MCF 10A (cell line): ENCODE measurements around the gene CORO2B. TPM values are rescaled to one million over a fixed set of nuclear protein-coding genes. Genes with fewer than 3 reads are reported as not detected.

Experiments used
- BruUV-seq: library from RNA; stranded (reverse); fragments of 400-500 nt; replicated peaks from 2 replicates; lab custom pipeline; 2021; lab: Mats Ljungman, UMichigan
- CTCF ChIA-PET: fragments of 300-600 bp; sonication (Branson Sonifier 250); formaldehyde crosslinking; extraction: SDS; loops from one replicate; lab custom pipeline; 2021; ENCODE audit warnings: antibody characterized with exemption, inconsistent platforms; lab: Yijun Ruan, JAX
- POLR2A ChIA-PET: fragments of 300-600, 350-650 bp; sonication (Branson Sonifier 250); formaldehyde crosslinking; extraction: SDS; loops from one replicate; lab custom pipeline; 2020; ENCODE audit warnings: antibody characterized with exemption, inconsistent platforms; lab: Yijun Ruan, JAX
- DNase-seq: peaks from one replicate; pipeline ENCODE4 v3.0.0-alpha.2; 2018; ENCODE audit not compliant: unreplicated experiment
- H3K27ac Mint-ChIP-seq: one replicate; pipeline ENCODE4 v1.8.0; 2022; ENCODE audit warnings: mild to moderate bottlenecking, low read depth, mixed read lengths; ENCODE audit not compliant: unreplicated experiment
- H3K27me3 Mint-ChIP-seq: one replicate; pipeline ENCODE4 v1.8.0; 2022; ENCODE audit warnings: mixed read lengths; ENCODE audit not compliant: insufficient read depth, unreplicated experiment
- H3K36me3 Mint-ChIP-seq: one replicate; pipeline ENCODE4 v1.8.0; 2022; ENCODE audit warnings: mild to moderate bottlenecking, moderate library complexity, mixed read lengths; ENCODE audit not compliant: insufficient read depth, unreplicated experiment
- H3K4me1 Mint-ChIP-seq: one replicate; pipeline ENCODE4 v1.8.0; 2022; ENCODE audit warnings: mixed read lengths; ENCODE audit not compliant: insufficient read depth, unreplicated experiment
- H3K4me3 Mint-ChIP-seq: one replicate; pipeline ENCODE4 v1.8.0; 2022; ENCODE audit warnings: mild to moderate bottlenecking, moderate library complexity, mixed read lengths; ENCODE audit not compliant: unreplicated experiment
- H3K9me3 Mint-ChIP-seq: one replicate; pipeline ENCODE4 v1.8.0; 2022; ENCODE audit warnings: mixed read lengths; ENCODE audit not compliant: unreplicated experiment
- CTCF ChIP-seq: fragments of 200-600 bp; IDR thresholded peaks from one replicate; pipeline ENCODE4 v1.8.0; 2022; ENCODE audit warnings: antibody characterized with exemption, mild to moderate bottlenecking; ENCODE audit not compliant: unreplicated experiment
- intact Hi-C: fragments of 100-400 bp; cut with micrococcal nuclease; formaldehyde crosslinking; loops from 2 replicates; pipeline ENCODE4 v1.14.1; 2022
- total RNA-seq: library from RNA; stranded (reverse); gene quantifications from 2 replicates; pipeline ENCODE4 v1.2.3, GENCODE V29; 2022

The CORO2B gene
- total RNA-seq, 1 experiment from 2014 or later = 0.79 TPM

DNA sequence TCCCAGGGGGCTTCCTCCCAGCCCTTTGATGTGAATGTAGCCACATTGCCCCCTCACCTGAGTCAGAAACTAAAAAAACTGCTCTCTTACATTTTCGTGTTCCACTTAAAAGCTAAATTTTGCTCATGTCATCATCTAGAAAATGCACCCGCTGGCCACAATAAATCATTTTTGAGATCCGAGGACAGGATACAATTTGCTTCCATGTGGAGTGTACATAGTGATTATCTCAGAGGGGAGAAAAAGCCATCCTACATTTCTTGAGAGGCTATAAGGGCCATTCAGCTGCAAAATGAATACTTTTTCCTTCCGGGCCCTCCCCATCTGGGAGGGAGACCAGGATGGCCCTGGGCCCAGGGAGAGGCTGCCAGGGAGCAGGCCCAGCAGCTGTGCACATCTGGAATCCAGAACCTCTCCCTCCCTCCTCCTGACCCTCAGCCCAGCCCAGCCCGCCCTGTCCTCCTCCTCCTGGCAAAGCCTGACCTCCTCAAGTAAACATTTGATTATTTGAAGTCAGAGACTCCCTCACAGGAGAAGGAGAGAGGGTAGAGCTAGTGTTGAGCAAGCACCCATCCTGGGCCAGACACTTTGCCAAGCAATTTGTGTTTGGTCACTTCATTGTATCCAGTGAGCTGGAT, 59.1 kb downstream of the CORO2B start:
- BruUV-seq = no TSS peak
- Mint-ChIP-seq H3K36me3 (no peaks in the 10 kb centered on the region), H3K4me1 (peaks cover 21% of the 10 kb centered on the region), H3K9me3 (no peaks in the 10 kb centered on the region), H3K27ac (no peak overlapping the region), H3K4me3 (no peak overlapping the region), H3K27me3 (no peaks in the 10 kb centered on the region)
- POLR2A ChIA-PET = interaction anchor here (1.2 kb wide), 1 partner anchor 393 kb away, joined by 4 read pairs; no protein-coding TSS in a partner anchor
- intact Hi-C loops = no loop called here
- CTCF ChIA-PET = interaction anchor here (1.1 kb wide), 1 partner anchor 11 kb away, joined by 3 read pairs; no protein-coding TSS in a partner anchor
- no peak for TF ChIP-seq CTCF
- DNase-seq = no peak

DNA sequence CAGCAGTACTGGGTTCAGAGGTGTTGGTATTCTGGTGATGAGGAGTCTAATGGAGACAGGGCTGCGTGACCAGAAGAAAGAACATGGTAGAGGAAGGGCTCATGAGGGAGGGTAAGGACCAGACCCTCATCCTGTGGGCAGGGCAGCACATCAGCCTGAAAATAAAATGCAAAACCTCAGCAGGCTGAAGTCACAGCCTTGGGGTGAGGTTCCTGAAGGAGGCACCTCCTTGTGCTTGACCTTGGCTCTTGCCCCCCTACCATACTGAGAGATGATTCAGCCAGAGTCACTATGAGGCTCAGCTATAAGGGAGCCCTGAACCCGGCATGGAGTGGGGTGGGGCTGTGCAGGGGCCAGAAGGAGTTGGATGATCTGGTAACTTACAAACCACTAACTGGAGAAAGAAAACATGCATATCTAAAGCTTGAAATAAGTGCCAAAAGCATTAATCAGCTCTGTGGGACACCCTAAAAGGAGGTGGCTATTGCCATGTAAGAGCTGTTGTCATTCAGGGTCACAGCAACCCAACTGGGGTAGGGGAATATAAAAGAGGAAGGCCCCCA, 60.2 kb downstream of the CORO2B start:
- H3K4me3 Mint-ChIP-seq = no peak overlapping the region
- ChIA-PET POLR2A (no interaction called here), CTCF (interaction anchor here (0.9 kb wide), 1 partner anchor 13 kb away, joined by 3 read pairs; no protein-coding TSS in a partner anchor)
- TF ChIP-seq CTCF = no peak
- no peaks in the 10 kb centered on the region for H3K27me3 Mint-ChIP-seq
- intact Hi-C loops = no loop called here
- no peak for DNase-seq
- no peaks in the 10 kb centered on the region for H3K36me3 Mint-ChIP-seq
- H3K4me1 Mint-ChIP-seq = peaks cover 21% of the 10 kb centered on the region
- H3K27ac Mint-ChIP-seq = peak overlapping the region; percentile 38
- no TSS peak for BruUV-seq
- no peaks in the 10 kb centered on the region for H3K9me3 Mint-ChIP-seq

GRCh38 chr15:68639926-68640600, 61.3 kb downstream of the CORO2B start:
- TF ChIP-seq CTCF = no peak
- BruUV-seq = no TSS peak
- H3K4me3 Mint-ChIP-seq = no peak overlapping the region
- no peaks in the 10 kb centered on the region for H3K36me3 Mint-ChIP-seq
- H3K9me3 Mint-ChIP-seq = no peaks in the 10 kb centered on the region
- POLR2A ChIA-PET = interaction anchor here (0.7 to 0.8 kb wide), 2 partner anchors 13 to 177 kb away, joined by 3 read pairs; no protein-coding TSS in a partner anchor
- H3K4me1 Mint-ChIP-seq = peaks cover 21% of the 10 kb centered on the region
- peak overlapping the region; percentile 86 for H3K27ac Mint-ChIP-seq
- peak; percentile 31 for DNase-seq
- H3K27me3 Mint-ChIP-seq = no peaks in the 10 kb centered on the region
- intact Hi-C loops = no loop called here
- CTCF ChIA-PET = interaction anchor here (0.6 to 0.9 kb wide), 2 partner anchors 12 to 44 kb away, joined by 3 to 4 read pairs; no protein-coding TSS in a partner anchor

DNA sequence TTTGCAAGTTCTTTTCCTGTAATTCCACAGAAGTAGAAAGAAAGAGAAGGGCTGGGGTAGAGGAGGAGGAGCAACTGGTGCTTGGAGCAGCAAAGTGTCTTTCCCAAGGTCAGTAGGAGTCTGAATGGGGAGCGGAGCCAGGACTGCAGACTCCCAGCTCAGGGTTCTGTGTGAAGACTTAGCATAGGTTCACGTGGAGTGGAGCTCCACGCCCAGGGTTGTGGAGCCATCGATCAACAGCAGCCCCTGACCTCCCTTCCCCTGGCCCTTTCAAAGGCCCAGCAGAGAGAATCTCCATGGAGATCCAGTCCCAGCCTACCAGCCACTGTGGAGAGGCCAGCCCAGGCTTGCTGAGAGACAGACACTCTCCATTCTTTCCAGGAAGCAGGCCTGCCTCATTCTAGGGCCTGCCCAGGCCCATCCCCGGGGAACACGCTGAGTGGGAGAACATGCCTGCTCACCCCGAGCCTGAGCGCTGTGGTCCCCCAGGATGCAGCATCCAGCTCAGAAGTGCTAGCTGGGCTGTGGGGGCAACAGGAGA, 62.1 kb downstream of the CORO2B start:
- DNase-seq = peak; percentile 73
- Mint-ChIP-seq H3K36me3 (no peaks in the 10 kb centered on the region), H3K27ac (peak overlapping the region; percentile 86), H3K4me3 (peak overlapping the region; percentile 60), H3K4me1 (peaks cover 21% of the 10 kb centered on the region), H3K9me3 (no peaks in the 10 kb centered on the region), H3K27me3 (no peaks in the 10 kb centered on the region)
- intact Hi-C loops = no loop called here
- ChIA-PET CTCF (interaction anchor here (0.5 to 1.5 kb wide), 5 partner anchors 33 to 811 kb away, joined by 3 to 5 read pairs (median 4); partner anchors contain the start of gene RPLP1), POLR2A (interaction anchor here (0.5 to 0.8 kb wide), 5 partner anchors 11 to 364 kb away, joined by 3 read pairs; no protein-coding TSS in a partner anchor)
- no TSS peak for BruUV-seq
- TF ChIP-seq CTCF = no peak
